OCI-LY3 (cell line): ENCODE measurements around the gene WAPL.
A peak's percentile ranks its signal among the peaks of the same experiment; 100 is the strongest.

Experiments used
- H2AFZ ChIP-seq: fragments of 200-600, 300-600 bp; shearing (Covaris generic); 2 replicates; pipeline ENCODE4 v1.6.0; 2014; ENCODE audit warnings: antibody characterized with exemption, low read depth, low read length
- H3K27ac ChIP-seq: fragments of 200-600, 300-600 bp; sonication (generic); 2 replicates; pipeline ENCODE4 v1.5.1; 2014; ENCODE audit warnings: mild to moderate bottlenecking, low read length, moderate library complexity, mixed read lengths
- H3K27me3 ChIP-seq: fragments of 200-600, 300-600 bp; sonication (generic); 2 replicates; pipeline ENCODE4 v1.6.1; 2014; ENCODE audit warnings: low read depth, low read length, mixed read lengths
- H3K36me3 ChIP-seq: fragments of 200-600, 300-600 bp; sonication (generic); replicated peaks from 2 replicates; pipeline ENCODE3; 2014; ENCODE audit warnings: low read depth, low read length, mixed read lengths
- H3K4me1 ChIP-seq: fragments of 300-600, 200-600 bp; sonication (generic); 2 replicates; pipeline ENCODE4 v1.6.1; 2014; ENCODE audit warnings: low read length, mixed read lengths
- H3K4me2 ChIP-seq: fragments of 200-600, 300-600 bp; sonication (generic); 2 replicates; pipeline ENCODE4 v1.6.1; 2014; ENCODE audit warnings: low read length, mixed read lengths
- H3K4me3 ChIP-seq: fragments of 300-600, 200-600 bp; sonication (generic); 2 replicates; pipeline ENCODE4 v1.5.1; 2014; ENCODE audit warnings: antibody characterized with exemption, mild to moderate bottlenecking, low read length, moderate library complexity
- H3K79me2 ChIP-seq: fragments of 300-600, 200-600 bp; shearing (Covaris generic); 2 replicates; pipeline ENCODE4 v1.6.1; 2014; ENCODE audit warnings: mild to moderate bottlenecking, low read length, mixed read lengths
- H3K9ac ChIP-seq: fragments of 300-600, 200-600 bp; shearing (Covaris generic); 2 replicates; pipeline ENCODE4 v1.6.0; 2014; ENCODE audit warnings: mild to moderate bottlenecking, low read length, moderate library complexity
- H3K9me3 ChIP-seq: fragments of 200-600, 300-600 bp; shearing (Covaris generic); 2 replicates; pipeline ENCODE4 v1.6.1; 2014; ENCODE audit warnings: low read length, mixed read lengths; ENCODE audit not compliant: insufficient read depth
- H4K20me1 ChIP-seq: fragments of 200-600, 300-600 bp; sonication (generic); 2 replicates; pipeline ENCODE4 v1.6.1; 2016; ENCODE audit warnings: low read length, mixed read lengths; ENCODE audit not compliant: insufficient read depth
- CTCF ChIP-seq: fragments of 200-600, 300-600 bp; sonication (generic); IDR thresholded peaks from 2 replicates; pipeline ENCODE4 v1.5.1; 2014; ENCODE audit warnings: antibody characterized with exemption, low read length, low read depth
- EZH2phosphoT487 ChIP-seq: fragments of 200-600 bp; shearing (Covaris generic); IDR thresholded peaks from 2 replicates; pipeline ENCODE4 v1.6.1; 2018; ENCODE audit warnings: antibody characterized with exemption, mixed run types, low read depth

Gene WAPL

GRCh38 chr10:86400705-86401587, 120.6 kb downstream of the WAPL start:
- Histone ChIP-seq H3K4me3 (peak overlapping the region; percentile 92), H4K20me1 (no peaks in the 10 kb centered on the region), H3K27me3 (no peaks in the 10 kb centered on the region), H3K27ac (no peak overlapping the region), H3K4me2 (peak overlapping the region; percentile 80), H3K79me2 (no peaks in the 10 kb centered on the region), H3K36me3 (no peaks in the 10 kb centered on the region), H2AFZ (peak overlapping the region; percentile 56), H3K4me1 (peaks cover 7% of the 10 kb centered on the region), H3K9me3 (no peaks in the 10 kb centered on the region), H3K9ac (peak overlapping the region; percentile 66)
- TF ChIP-seq CTCF, result no peak
- no peak for TF ChIP-seq EZH2phosphoT487

GRCh38 chr10:86399879-86400704, 121.5 kb downstream of the WAPL start:
- TF ChIP-seq EZH2phosphoT487 (no peak), CTCF (peak; percentile 73)
- Histone ChIP-seq H3K4me3 (peak overlapping the region; percentile 92), H3K27me3 (no peaks in the 10 kb centered on the region), H4K20me1 (no peaks in the 10 kb centered on the region), H3K9me3 (no peaks in the 10 kb centered on the region), H3K79me2 (no peaks in the 10 kb centered on the region), H2AFZ (peak overlapping the region; percentile 84), H3K27ac (peak overlapping the region; percentile 13; the same call in 1 of the 2 replicates), H3K9ac (peak overlapping the region; percentile 66), H3K4me1 (peaks cover 9% of the 10 kb centered on the region), H3K36me3 (no peaks in the 10 kb centered on the region), H3K4me2 (peak overlapping the region; percentile 80)

- Histone ChIP-seq H3K27me3 (no peaks in the 10 kb centered on the region), H3K4me3 (peak overlapping the region; percentile 92), H3K4me2 (peak overlapping the region; percentile 80)
Measured at GRCh38 chr10:86399514-86399878, 122.1 kb downstream of the WAPL start.

More at GRCh38 chr10:86399514-86399878, 122.1 kb downstream of the WAPL start:
- H3K9ac ChIP-seq, result peak overlapping the region; percentile 27; the same call in 1 of the 2 replicates
- no peaks in the 10 kb centered on the region for H3K36me3 ChIP-seq
- H3K9me3 ChIP-seq, result no peaks in the 10 kb centered on the region
- TF ChIP-seq EZH2phosphoT487, result no peak
- no peak for TF ChIP-seq CTCF
- H3K79me2 ChIP-seq, result no peaks in the 10 kb centered on the region
- no peaks in the 10 kb centered on the region for H4K20me1 ChIP-seq
- peak overlapping the region; percentile 84 for H2AFZ ChIP-seq
- peaks cover 10% of the 10 kb centered on the region for H3K4me1 ChIP-seq
- no peak overlapping the region for H3K27ac ChIP-seq
